RWPE1 (cell line): ENCODE results near the gene TLCD2.
"Not testable (repeated sequence)": the region's sequence is repeated elsewhere in the genome, so short reads cannot be mapped to it uniquely, and the experiment has no call there.

Experiments used
- CTCF ChIA-PET: fragments of 350-600 bp; sonication (Branson Sonifier 250); formaldehyde crosslinking; extraction: SDS; loops from one replicate; lab custom pipeline; 2021; lab: Yijun Ruan, JAX
- POLR2A ChIA-PET: fragments of 400-600 bp; formaldehyde crosslinking; extraction: SDS; loops from one replicate; lab custom pipeline; 2020; ENCODE audit warnings: antibody characterized with exemption; ENCODE audit not compliant: low non-redundant PET; lab: Yijun Ruan, JAX
- DNase-seq: peaks from one replicate; pipeline ENCODE4 v3.0.0; 2012; ENCODE audit warnings: low spot score
- H3K27ac ChIP-seq: fragments of 450-650 bp; 2 replicates; pipeline ENCODE4 v1.5.1; 2017
- TF ChIP-seq, protein P1 (sequence below): fragments of 450-650 bp; conservative IDR thresholded peaks from 2 replicates; pipeline ENCODE4 v1.5.1; 2017; ENCODE audit warnings: low read depth, mild to moderate bottlenecking

The TLCD2 gene

DNA sequence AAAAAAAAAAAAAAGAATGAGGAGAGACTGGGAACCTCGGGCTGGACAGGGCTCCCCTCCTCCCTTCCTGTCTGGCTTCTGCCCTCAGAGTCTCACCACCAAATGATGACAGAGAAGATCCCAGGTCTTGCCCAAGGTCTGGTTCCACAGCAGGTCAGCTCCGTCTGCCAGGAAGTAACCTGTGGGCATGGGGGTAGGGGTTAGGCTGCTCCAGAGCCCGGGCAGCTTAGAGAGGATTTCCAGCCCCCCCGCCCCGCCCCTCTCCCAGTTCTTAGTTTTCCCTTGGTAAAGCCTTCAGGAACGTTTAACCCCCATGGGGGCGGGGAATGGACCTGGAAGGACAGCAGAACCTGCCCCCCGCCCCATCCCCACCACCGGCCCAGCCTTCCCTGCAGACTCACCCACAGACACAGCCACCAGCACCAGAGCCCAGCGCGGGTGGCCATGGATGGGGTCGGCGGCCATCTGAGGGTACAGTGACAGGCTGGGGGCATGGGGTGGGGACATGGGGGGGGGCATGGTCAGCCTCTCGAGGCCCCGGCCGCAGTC lies 700 bp downstream of the TLCD2 start:
- peak overlapping the region; percentile 82 for H3K27ac ChIP-seq
- no peak for DNase-seq
- TF ChIP-seq, protein P1, sequence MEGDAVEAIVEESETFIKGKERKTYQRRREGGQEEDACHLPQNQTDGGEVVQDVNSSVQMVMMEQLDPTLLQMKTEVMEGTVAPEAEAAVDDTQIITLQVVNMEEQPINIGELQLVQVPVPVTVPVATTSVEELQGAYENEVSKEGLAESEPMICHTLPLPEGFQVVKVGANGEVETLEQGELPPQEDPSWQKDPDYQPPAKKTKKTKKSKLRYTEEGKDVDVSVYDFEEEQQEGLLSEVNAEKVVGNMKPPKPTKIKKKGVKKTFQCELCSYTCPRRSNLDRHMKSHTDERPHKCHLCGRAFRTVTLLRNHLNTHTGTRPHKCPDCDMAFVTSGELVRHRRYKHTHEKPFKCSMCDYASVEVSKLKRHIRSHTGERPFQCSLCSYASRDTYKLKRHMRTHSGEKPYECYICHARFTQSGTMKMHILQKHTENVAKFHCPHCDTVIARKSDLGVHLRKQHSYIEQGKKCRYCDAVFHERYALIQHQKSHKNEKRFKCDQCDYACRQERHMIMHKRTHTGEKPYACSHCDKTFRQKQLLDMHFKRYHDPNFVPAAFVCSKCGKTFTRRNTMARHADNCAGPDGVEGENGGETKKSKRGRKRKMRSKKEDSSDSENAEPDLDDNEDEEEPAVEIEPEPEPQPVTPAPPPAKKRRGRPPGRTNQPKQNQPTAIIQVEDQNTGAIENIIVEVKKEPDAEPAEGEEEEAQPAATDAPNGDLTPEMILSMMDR, result no peak
- CTCF ChIA-PET, result interaction anchor here (0.7 kb wide), 1 partner anchor 19 kb away, joined by 4 read pairs; no protein-coding TSS in a partner anchor
- POLR2A ChIA-PET, result interaction anchor here (0.7 kb wide), 1 partner anchor 60 kb away, joined by 9 read pairs; no protein-coding TSS in a partner anchor

DNA sequence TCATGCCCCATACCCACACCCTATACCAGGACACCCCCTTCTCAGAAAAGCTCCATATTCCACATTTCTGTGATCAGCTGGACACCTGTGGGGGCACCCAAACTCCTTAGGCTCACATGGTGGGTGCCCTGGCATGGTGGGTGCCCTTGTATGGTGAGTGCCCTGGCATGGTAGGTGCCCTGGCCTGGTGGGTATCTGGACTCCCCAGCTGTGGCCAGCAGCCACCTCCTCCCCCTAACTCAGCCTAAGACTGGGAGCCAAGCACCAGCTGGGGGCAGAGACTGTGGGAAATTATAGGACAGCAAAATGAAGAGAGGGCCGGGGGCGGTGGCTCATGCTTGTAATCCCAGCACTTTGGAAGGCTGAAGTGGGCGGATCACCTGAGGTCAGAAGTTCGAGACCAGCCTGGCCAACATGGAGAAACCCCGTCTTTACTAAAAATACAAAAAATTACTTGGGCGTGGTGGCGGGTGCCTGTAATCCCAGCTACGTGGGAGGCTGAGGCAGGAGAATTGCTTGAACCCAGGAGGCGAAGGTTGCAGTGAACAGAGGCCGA lies 1.3 kb downstream of the TLCD2 start:
- DNase-seq, result not testable (repeated sequence)
- H3K27ac ChIP-seq, result peak overlapping the region; percentile 82
- POLR2A ChIA-PET, result interaction anchor here (0.7 kb wide), 1 partner anchor 60 kb away, joined by 9 read pairs; no protein-coding TSS in a partner anchor
- CTCF ChIA-PET, result interaction anchor here (0.7 kb wide), 1 partner anchor 20 kb away, joined by 4 read pairs; no protein-coding TSS in a partner anchor

DNA sequence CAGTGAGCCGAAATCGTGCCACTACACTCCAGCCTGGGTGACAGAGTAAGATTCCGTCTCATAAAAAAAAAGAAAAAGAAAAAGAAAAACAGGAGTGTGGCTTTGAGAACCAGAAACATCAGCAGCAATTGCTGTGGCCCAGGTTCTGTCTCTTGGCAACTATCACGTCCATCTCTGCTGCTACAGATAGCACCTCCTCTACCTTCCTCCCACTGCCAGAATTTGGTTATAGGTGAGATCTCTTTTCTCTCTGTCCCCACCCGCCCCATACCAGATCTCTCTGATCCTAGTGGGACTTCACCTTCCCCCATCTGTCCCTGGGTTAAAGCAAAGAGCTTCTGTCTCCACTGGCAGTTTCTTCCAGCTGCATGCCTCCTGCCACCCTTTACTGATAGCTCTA lies 3.1 kb downstream of the TLCD2 start:
- CTCF ChIA-PET, result no interaction called here
- no peak for DNase-seq
- POLR2A ChIA-PET, result no interaction called here
- TF ChIP-seq, protein P1, result no peak
- H3K27ac ChIP-seq, result no peak overlapping the region

DNA sequence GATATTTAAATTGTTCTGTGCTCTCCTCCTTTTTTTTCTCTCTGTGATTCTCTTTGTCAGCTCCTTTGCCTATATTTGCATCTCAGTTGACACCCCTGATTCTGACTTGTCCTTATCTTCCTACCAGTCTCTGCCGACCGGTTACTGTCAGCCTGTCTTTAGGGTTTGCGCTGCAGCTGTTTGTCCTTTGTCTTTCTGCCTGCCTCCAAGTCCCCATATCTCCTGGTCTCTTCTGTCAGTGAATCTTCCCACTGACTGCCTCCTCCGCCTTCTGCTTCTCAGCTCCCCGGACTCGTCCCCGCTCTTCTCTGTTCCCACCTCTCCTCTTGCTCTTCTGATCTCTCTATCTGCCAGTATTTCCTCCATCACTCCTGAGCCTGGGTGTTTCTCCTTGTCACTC lies 5.2 kb downstream of the TLCD2 start:
- no peak overlapping the region for H3K27ac ChIP-seq
- ChIA-PET CTCF (no interaction called here), POLR2A (no interaction called here)
- TF ChIP-seq, protein P1, result no peak
- no peak for DNase-seq

DNA sequence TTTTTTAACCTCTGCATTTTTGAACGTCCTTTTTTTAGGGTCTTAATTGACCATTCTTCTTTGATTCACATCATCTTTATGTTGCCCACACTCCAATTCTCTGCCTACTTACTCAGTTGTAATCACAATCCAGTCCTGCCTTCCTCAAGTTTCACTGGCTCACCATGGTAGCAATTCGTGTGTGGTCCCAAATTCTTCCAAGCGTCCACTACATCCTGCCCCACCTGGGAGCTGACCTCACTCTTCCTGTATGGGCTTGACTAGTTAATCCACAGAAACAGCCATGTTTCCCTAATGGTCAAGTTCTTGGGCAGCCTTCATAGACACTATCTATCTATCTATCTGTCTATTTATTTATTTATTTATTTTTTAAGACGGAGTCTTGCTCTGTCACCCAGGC lies 7.1 kb downstream of the TLCD2 start:
- ChIA-PET POLR2A (no interaction called here), CTCF (no interaction called here)
- DNase-seq, result no peak
- TF ChIP-seq, protein P1, result no peak
- no peak overlapping the region for H3K27ac ChIP-seq

DNA sequence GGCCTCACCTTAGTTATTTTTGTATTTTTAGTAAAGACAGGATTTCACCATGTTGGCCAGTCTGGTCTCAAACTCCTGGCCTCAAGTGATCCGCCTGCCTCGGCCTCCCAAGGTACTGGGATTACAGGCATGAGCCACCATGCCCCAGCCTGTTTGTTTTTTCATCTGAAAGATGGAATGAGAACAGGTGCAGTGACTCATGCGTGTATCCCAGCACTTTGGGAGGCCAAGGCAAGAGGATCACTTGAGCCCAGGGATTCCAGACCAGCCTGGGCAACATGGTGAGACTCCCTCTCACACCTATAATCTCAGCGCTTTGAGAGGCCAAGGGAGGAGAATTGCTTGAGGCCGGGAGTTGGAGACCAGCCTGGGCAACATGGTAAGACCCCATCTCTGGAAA lies 10.3 kb downstream of the TLCD2 start:
- POLR2A ChIA-PET, H3K27ac ChIP-seq, DNase-seq, CTCF ChIA-PET: not testable (repeated sequence)

DNA sequence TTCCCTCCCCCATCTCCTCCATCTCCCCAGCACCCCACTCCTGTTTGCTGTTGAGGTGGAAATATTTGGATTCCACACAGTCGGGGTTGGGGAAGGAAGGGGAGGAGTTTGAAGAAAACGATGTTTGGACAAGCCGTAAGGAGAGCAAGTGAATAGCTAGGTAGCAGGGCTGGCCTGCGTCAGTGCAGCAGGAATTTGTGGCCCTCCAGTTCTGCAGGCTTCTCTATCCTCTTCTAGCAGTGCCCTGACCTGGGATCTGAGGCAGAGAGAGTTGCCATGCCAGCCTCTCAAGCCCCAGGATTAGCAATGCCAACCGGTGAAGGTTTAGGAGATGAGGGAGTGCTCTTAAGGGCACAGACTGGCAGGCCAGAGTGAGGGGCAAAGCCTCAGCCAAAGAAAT lies 12.5 kb downstream of the TLCD2 start:
- no peak for DNase-seq
- no peak overlapping the region for H3K27ac ChIP-seq
- ChIA-PET POLR2A (no interaction called here), CTCF (no interaction called here)
- TF ChIP-seq, protein P1, result no peak
